Ectodermal cell (in vitro differentiated cells): Measurements from ENCODE around the gene NADK. TPM values are rescaled to one million over a fixed set of nuclear protein-coding genes. Genes with fewer than 3 reads are reported as not detected.

ENCODE experiments used
- H3K27ac ChIP-seq: 2 replicates; pipeline ENCODE4 v1.7.0; 2013; ENCODE audit warnings: mild to moderate bottlenecking, low read depth, low read length; ENCODE audit not compliant: insufficient read depth, poor library complexity, severe bottlenecking
- H3K27me3 ChIP-seq: 2 replicates; pipeline ENCODE4 v1.7.0; 2013; ENCODE audit warnings: mild to moderate bottlenecking, low read length; ENCODE audit not compliant: insufficient read depth, control insufficient read depth, poor library complexity, severe bottlenecking
- H3K36me3 ChIP-seq: one replicate; pipeline ENCODE4 v1.7.0; 2013; ENCODE audit warnings: low read length; ENCODE audit not compliant: control insufficient read depth, insufficient read depth
- H3K4me1 ChIP-seq: one replicate; pipeline ENCODE4 v1.7.0; 2013; ENCODE audit warnings: low read length; ENCODE audit not compliant: control insufficient read depth, insufficient read depth
- H3K4me3 ChIP-seq: 2 replicates; pipeline ENCODE4 v1.7.0; 2013; ENCODE audit warnings: low read depth, low read length, control low read depth; ENCODE audit not compliant: insufficient read depth
- H3K9me3 ChIP-seq: 2 replicates; pipeline ENCODE4 v1.7.0; 2013; ENCODE audit warnings: mild to moderate bottlenecking, low read length, moderate library complexity; ENCODE audit not compliant: control insufficient read depth
- WGBS, 2 experiments: methylation state at CpG; one replicate each; pipeline ENCODE4 v1.1.7; 2013; ENCODE audit warnings: missing lambda C conversion rate in 2 of 2; 5-methylcytosine and 5-hydroxymethylcytosine counted together
- polyA plus RNA-seq, 4 experiments: library from polyadenylated mRNA; stranded (reverse); fragments of 50-300 nt; gene quantifications; one replicate each; pipeline ENCODE4 v1.2.3, GENCODE V29; 2013

The NADK gene, protein sequence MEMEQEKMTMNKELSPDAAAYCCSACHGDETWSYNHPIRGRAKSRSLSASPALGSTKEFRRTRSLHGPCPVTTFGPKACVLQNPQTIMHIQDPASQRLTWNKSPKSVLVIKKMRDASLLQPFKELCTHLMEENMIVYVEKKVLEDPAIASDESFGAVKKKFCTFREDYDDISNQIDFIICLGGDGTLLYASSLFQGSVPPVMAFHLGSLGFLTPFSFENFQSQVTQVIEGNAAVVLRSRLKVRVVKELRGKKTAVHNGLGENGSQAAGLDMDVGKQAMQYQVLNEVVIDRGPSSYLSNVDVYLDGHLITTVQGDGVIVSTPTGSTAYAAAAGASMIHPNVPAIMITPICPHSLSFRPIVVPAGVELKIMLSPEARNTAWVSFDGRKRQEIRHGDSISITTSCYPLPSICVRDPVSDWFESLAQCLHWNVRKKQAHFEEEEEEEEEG
- 72.3 TPM for polyA plus RNA-seq (2013, experiment 1 of 4)
- polyA plus RNA-seq (2013, experiment 2 of 4): 55.4 TPM
- polyA plus RNA-seq (2013, experiment 3 of 4): 47.2 TPM
- polyA plus RNA-seq (2013, experiment 4 of 4): 51.7 TPM

DNA sequence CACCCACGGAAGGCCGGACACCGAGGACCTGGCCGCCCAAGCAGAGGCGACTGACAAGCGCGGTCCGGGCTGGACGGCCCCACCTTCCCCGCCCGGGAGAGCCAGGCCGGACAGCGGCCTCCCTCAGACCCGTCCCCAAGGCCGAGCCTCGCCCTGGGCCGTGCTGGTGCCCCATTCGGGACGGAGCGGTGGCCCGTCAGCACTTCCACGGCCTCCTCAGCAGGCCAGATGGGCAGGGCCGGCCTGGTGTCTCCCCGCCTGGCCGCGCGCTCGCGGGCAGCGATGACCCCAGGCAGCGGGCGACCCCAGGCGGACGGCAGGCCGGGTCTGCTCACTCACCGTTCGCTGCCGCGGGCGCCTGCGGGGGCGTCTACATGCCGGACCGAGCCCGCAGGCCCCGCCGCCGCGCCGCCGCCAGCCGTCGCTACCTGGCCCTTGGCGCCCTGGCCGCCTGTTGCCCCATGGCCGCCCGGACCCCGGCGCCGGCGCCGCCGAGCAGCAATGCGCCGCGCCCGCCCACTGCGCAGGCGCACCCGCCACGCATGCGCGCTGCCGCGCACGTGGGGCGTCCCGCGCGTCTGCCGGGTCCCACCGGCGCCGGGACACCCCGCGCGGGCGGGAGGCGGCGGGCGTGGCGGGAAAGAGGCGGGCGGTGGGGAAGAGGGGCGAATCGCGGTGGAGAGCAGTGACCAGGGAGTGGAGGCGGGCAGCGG is at the start of gene NADK:
Gene NADK (minus strand): TSS at position 521 of the 713 bp plus-strand sequence. CDS start 13,064 bp downstream, outside the sequence.
- Histone ChIP-seq H3K27me3 (peaks cover 10% of the 10 kb centered on the region), H3K36me3 (no peaks in the 10 kb centered on the region), H3K27ac (peak within 1 kb of the TSS; percentile 36), H3K4me3 (peak within 1 kb of the TSS; percentile 84), H3K9me3 (no peaks in the 10 kb centered on the region), H3K4me1 (peaks cover 33% of the 10 kb centered on the region)
- 0% methylated on average over 99 of the region's 99 CpGs for WGBS, 2 experiments

DNA sequence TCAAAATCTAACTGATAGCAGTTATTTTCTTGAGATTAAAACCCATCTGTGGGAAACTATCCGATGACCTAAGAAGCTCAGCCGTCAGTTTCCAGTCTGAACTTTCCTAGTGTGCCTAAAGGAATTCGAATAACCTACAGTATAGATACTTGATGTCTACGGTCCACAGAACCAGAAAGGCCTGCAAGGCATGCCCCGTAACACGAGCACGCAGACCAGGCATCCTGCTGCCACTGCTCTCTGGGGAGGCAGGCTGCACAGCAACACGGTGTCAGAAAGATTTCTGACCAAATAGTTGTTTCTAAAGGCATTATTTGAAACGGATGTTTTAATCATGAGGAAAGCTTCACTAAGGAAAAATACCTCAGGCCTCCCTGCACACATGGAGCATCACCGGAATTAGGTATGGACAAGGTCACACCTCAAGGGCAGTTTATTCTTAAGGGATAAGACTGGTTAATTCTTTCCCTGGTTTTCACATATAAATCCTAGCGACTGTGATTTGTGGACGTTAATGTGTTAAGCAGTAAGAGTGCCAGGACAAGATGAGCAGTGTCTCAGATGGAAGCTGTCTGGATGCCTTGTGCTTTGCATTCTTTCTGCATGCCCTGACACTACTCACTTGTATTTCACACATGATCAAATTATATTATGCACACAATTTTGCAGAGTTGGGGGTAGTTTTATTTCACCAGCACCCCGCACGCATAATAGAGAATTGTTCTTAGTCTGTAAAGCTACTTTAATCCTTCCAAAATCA is 49.0 kb upstream of the NADK start:
- WGBS, 2 experiments: 91% methylated on average over 14 of the region's 14 CpGs
- peaks cover 5% of the 10 kb centered on the region for H3K36me3 ChIP-seq
- H3K4me1 ChIP-seq: no peaks in the 10 kb centered on the region
- no peak overlapping the region for H3K27ac ChIP-seq
- H3K9me3 ChIP-seq: no peaks in the 10 kb centered on the region
- H3K4me3 ChIP-seq: no peak overlapping the region
- H3K27me3 ChIP-seq: no peaks in the 10 kb centered on the region

DNA sequence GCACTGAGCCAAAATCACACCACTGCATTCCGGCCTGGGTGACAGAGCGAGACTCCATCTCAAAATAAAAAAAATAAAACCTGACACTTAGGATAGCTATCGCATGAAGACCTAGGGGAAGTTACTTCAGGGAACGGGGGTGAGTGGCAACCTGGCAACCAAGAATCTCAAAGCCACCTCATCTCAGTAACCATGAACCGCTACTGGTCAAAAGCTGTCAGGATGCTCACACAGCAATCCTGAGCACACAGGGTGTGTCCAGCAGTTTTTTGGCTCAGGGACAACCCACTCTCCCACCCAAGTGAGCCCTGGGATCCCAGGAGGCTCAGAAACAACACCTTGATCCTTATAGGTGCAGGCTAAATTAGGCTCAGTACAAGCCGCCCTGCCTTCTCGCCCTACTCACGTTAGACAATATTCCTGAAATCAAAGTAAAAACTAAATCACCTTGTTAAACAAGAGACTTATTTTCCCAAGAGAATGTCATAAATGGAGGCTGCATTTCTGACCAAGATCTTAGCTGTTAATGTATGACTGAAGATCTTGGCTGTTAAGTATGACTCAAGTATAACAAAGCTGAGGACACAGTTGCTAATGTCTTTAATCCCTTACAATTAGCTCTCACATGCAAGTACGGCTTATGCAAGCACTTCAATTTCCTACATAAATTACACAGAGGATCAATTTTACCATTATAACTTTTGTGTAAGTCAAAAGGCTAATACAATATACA is 48.3 kb upstream of the NADK start:
- Histone ChIP-seq H3K4me3 (no peak overlapping the region), H3K27me3 (no peaks in the 10 kb centered on the region), H3K4me1 (no peaks in the 10 kb centered on the region), H3K9me3 (no peaks in the 10 kb centered on the region), H3K36me3 (peaks cover 5% of the 10 kb centered on the region), H3K27ac (no peak overlapping the region)
- WGBS, 2 experiments: 96 to 97% methylated on average over 9 of the region's 9 CpGs

DNA sequence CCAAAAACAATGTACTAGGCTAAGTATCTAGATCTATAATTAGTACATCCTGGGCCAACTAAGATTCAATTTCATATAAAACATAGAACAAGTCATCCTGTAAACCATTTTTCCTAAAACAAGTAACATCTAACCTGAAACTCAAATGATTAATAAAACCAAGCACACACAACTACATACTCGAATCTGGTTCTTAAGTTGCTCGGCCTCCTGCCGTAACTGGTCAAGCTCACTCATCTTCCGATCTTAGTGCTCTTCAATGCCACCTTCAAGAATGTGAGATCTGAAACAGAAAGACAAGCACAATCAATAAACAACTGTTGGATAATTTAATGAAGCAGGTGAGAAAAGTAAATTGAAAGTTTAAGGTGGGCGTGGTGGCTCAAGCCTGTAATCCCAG is 46.9 kb upstream of the NADK start:
- WGBS, 2 experiments: 98% methylated on average over 5 of the region's 5 CpGs
- Histone ChIP-seq H3K4me3 (no peak overlapping the region), H3K27ac (no peak overlapping the region), H3K4me1 (no peaks in the 10 kb centered on the region), H3K27me3 (no peaks in the 10 kb centered on the region), H3K36me3 (peaks cover 5% of the 10 kb centered on the region), H3K9me3 (no peaks in the 10 kb centered on the region)

DNA sequence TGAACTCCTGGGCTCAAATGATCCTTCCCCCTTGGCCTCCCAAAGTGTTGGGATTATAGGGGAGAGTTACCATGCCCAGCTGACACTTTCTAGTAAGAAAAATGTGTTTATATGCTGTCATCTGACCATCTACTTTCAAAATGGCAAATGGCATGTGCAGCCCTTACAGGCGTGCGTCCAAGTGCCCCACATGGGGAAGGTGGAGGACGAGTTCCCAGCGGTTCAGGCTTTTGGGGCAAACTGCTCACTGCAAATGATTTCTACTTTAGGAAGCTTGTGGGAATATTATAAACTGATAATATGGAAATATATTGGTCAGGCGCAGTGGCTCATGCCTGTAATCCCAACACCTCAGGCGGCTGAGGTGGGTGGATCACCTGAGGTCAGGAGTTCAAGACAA is 41.5 kb upstream of the NADK start:
- H3K27me3 ChIP-seq: no peaks in the 10 kb centered on the region
- no peak overlapping the region for H3K27ac ChIP-seq
- H3K4me3 ChIP-seq: no peak overlapping the region
- 96 to 97% methylated on average over 6 of the region's 6 CpGs for WGBS, 2 experiments
- peaks cover 22% of the 10 kb centered on the region for H3K36me3 ChIP-seq
- no peaks in the 10 kb centered on the region for H3K9me3 ChIP-seq
- H3K4me1 ChIP-seq: no peaks in the 10 kb centered on the region

DNA sequence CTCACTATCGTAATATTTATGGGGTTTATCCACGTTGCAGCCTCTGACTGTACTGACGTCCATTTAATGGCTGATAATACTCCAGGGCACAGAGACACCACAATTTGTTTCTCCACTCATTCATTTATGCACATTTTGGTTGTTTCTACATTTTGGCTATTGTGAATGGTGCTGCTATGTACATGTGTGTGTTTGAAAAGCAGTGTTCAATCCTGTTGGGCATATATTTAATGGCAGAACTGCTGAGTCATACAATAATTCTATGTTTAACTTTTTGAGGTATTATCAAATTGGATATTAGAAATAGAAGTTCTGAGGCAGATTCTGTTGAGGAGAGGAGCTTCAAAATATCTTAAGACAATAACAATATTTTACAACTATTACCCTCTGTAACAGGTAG is 39.0 kb upstream of the NADK start:
- H3K36me3 ChIP-seq: peaks cover 29% of the 10 kb centered on the region
- no peak overlapping the region for H3K27ac ChIP-seq
- H3K27me3 ChIP-seq: no peaks in the 10 kb centered on the region
- H3K4me1 ChIP-seq: no peaks in the 10 kb centered on the region
- WGBS, 2 experiments: 95 to 97% methylated on average over 3 of the region's 3 CpGs
- no peak overlapping the region for H3K4me3 ChIP-seq
- no peaks in the 10 kb centered on the region for H3K9me3 ChIP-seq

DNA sequence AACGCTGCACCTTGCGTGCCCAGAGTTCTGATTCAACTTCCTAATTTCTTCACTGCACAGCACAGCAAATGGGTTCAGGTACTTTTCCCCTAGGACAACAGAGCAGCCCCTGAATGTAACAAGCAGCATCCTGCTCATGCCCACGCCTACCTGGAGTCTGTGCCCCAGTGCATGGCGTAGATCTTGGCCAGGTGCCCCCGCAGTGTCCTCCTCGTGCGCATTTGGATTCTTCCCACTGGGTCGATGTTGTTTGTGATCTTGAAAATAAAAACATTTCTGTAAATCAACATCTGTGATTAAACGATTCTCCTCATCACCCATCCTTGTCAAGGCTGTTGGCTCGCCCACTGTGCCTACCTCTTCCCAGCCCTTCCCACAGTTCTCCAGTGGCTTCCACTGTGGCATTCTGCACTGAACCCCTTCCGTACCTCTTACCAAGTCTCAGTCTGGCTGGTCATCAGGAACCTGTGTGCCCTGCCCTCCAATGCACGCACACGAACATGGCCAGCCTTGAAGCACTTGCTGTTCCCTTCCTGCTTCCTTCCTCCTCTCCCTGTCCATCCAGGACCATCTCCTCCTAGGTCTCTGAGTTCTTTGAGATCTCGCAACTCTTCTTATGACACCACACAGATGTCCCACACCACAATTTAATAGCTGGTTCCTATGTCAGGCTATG is 37.5 kb upstream of the NADK start:
- no peaks in the 10 kb centered on the region for H3K4me1 ChIP-seq
- no peak overlapping the region for H3K4me3 ChIP-seq
- WGBS, 2 experiments: 96 to 97% methylated on average over 14 of the region's 14 CpGs
- H3K9me3 ChIP-seq: no peaks in the 10 kb centered on the region
- H3K27ac ChIP-seq: no peak overlapping the region
- H3K27me3 ChIP-seq: no peaks in the 10 kb centered on the region
- peaks cover 29% of the 10 kb centered on the region for H3K36me3 ChIP-seq

DNA sequence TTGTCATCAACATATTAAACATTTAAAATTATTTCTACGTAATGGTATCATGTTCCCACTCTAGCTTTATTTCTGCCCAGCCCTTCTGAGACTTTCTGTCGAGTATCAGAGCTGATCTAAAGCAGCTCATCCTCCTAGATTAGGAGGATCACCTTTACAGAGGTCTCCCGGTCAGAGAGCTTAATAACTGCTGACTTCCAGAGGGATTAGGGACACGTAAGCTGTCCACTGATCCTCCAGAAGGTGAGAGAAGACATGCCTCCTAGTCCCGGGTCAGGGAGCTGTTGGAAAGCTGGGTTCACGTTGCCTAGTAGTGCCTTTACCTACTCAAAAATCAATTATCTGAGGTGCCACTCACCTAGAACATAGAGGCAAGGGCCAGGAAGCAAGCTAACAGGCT is 31.2 kb upstream of the NADK start:
- peaks cover 30% of the 10 kb centered on the region for H3K36me3 ChIP-seq
- no peak overlapping the region for H3K4me3 ChIP-seq
- WGBS, 2 experiments: 95% methylated on average over 6 of the region's 6 CpGs
- no peak overlapping the region for H3K27ac ChIP-seq
- H3K9me3 ChIP-seq: no peaks in the 10 kb centered on the region
- no peaks in the 10 kb centered on the region for H3K4me1 ChIP-seq
- H3K27me3 ChIP-seq: no peaks in the 10 kb centered on the region

DNA sequence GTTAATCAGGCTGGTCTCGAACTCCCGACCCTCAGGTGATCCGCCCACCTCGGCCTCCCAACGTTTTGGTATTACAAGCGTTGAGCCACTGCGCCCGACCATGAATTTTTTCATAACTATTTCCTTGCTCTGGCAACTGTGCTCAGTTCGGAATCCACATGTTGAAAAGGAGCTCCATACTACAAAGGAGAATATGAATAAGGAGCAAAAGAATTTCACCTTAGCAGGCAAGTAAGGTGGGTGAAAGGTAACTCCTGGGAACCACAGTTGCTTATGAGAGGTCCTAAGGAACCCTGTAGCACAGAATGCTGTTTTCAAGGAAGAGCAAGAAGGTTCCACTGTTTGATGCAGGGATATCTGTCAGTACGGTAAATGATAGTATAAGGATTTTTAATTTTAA is 29.9 kb upstream of the NADK start:
- WGBS, 2 experiments: 93 to 97% methylated on average over 10 of the region's 10 CpGs
- Histone ChIP-seq H3K27me3 (no peaks in the 10 kb centered on the region), H3K27ac (no peak overlapping the region), H3K4me3 (no peak overlapping the region), H3K4me1 (no peaks in the 10 kb centered on the region), H3K36me3 (peaks cover 30% of the 10 kb centered on the region), H3K9me3 (no peaks in the 10 kb centered on the region)
